GM13976 (cell line): Measurements from ENCODE around the gene ST3GAL3.

Experiments
- DNase-seq: peaks from one replicate; pipeline ENCODE4 v3.0.0; 2012; ENCODE audit warnings: low spot score
- in situ Hi-C: fragments of 300-500 bp; cut with MboI; formaldehyde crosslinking; loops from one replicate; pipeline ENCODE4 v1.12.0; 2022; ENCODE audit warnings: low sequenced_read_pairs, mixed read lengths, inconsistent platforms; ENCODE audit not compliant: unreplicated experiment
- TF ChIP-seq, protein P1 (sequence below): IDR thresholded peaks from 2 replicates; pipeline ENCODE4 v1.5.1; 2012; ENCODE audit warnings: borderline replicate concordance, mild to moderate bottlenecking; ENCODE audit not compliant: insufficient read depth; ENCODE audit errors: extremely low read depth, missing control alignments, control extremely low read depth

ST3GAL3 gene

DNA sequence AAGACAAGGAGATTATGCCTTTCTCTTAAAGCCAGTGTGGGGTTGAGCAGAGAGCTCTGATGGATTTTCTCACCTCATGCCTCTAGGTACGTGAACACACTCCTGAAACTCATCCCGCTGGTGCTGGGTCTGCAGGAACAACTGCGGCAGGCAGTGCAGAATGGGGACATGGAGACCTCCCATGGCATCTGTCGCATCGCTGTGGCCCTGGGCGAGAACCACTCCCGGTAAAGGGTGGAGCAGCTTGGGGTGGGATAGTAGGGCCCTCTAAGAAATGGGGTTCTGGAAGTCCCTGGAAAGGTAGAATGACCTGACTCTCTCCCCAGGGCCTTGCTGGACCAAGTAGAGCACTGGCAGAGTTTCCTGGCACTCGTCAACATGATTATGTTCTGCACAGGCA lies 248.9 kb downstream of the ST3GAL3 start:
- TF ChIP-seq, protein P1, sequence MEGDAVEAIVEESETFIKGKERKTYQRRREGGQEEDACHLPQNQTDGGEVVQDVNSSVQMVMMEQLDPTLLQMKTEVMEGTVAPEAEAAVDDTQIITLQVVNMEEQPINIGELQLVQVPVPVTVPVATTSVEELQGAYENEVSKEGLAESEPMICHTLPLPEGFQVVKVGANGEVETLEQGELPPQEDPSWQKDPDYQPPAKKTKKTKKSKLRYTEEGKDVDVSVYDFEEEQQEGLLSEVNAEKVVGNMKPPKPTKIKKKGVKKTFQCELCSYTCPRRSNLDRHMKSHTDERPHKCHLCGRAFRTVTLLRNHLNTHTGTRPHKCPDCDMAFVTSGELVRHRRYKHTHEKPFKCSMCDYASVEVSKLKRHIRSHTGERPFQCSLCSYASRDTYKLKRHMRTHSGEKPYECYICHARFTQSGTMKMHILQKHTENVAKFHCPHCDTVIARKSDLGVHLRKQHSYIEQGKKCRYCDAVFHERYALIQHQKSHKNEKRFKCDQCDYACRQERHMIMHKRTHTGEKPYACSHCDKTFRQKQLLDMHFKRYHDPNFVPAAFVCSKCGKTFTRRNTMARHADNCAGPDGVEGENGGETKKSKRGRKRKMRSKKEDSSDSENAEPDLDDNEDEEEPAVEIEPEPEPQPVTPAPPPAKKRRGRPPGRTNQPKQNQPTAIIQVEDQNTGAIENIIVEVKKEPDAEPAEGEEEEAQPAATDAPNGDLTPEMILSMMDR, result no peak
- no peak for DNase-seq
- in situ Hi-C loops, result no loop called here

DNA sequence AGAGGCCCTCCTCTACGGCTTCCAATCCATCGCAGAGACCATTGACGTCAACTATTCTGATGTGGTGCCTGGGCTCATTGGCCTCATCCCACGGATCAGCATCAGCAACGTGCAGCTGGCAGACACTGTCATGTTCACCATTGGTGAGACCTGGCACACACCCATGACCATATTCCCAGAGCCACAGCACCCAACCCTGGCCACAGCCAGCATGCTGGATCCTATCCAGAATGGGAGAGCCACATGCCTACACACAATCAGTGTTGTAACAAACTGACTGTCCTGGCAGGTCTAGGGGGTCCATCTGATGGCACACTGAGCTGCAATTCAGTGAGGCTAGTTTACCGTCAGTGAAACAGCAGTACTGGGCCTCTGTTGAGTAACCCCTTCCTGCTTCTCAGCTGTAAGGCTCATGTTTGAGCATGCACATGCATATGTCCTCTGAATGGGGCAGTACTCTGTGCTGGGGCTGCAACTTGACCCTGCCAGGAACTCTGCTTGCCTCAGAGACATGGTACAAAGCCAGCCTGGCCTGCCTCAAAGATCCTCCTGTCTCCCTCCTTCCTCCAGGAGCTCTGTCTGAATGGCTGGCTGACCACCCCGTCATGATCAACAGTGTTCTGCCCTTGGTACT lies 250.2 kb downstream of the ST3GAL3 start:
- TF ChIP-seq, protein P1, result no peak
- in situ Hi-C loops, result no loop called here
- no peak for DNase-seq

DNA sequence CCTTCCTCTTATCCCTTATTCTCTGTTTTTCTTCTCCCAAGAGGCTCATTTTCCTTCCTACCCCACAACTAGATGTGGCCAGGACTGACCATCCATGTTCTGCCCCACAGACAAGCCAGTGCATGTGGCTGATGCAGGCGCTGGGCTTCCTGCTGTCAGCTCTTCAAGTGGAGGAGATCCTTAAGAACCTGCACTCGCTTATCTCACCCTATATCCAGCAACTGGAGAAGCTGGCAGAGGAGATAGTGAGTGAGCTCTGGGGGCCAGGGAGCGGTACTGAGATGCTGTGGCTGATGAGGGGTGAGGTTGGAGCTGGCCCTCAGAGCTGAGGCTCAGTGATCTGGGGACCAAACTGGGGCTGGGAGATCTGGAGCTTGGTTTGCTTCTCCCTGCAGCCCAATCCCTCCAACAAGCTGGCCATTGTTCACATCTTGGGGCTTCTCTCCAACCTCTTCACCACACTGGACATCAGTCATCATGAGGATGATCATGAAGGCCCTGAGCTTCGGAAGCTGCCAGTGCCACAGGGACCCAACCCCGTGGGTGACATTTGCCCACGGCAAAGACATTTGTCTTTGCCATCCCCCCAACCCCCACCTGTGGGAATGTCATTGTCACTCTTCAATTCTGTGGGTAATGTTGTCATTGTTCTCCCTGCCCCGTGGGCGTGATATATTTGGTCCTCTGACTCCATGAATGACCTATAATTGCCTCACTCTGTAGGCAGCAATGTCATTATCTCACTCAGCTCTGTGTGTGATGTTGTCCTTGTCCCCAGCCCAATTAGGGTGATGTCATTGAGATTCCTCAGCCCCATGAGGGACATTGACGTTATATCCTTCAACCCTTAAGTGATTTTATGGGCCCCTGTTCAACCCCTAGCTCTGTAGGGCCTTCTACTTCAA lies 251.3 kb downstream of the ST3GAL3 start:
- in situ Hi-C loops, result no loop called here
- no peak for DNase-seq
- TF ChIP-seq, protein P1, result no peak

DNA sequence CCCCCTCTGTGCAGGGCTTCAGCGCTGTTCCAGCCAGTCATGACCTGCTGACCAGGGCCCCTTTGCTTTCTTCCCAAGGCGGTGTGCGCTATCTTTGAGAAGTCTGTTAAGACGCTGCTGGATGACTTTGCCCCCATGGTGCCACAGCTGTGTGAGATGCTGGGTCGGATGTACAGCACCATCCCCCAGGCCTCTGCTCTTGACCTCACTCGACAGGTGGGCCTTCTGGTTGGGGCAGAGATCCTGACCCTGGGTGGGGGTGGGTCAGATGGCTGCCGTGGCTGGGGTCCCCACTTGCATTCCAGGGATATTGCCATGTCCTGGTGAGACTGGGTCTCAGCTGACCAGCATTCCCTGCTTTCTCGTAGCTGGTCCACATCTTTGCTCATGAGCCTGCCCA lies 253.5 kb downstream of the ST3GAL3 start:
- TF ChIP-seq, protein P1, result no peak
- in situ Hi-C loops, result no loop called here
- DNase-seq, result no peak

DNA sequence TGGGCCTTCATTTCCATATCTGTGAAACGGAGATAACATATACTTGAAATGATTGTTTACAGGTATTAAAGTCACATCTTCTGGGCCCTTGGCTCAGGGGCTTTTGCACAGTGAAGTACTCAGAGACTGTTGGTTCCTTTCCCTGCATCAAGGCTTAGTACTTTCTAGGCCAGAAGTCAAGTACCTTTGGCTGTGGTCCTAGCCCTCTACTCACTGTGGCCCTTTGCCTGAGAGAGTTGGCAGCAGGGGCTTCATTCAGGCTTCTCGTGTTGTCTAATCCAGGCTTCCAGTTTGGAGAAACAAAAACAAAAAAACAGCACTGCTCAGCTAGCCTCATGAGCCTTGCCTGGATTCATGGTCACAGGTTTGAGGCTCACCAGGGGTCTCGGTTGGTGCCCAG lies 254.4 kb downstream of the ST3GAL3 start:
- TF ChIP-seq, protein P1, result no peak
- no peak for DNase-seq
- in situ Hi-C loops, result no loop called here

DNA sequence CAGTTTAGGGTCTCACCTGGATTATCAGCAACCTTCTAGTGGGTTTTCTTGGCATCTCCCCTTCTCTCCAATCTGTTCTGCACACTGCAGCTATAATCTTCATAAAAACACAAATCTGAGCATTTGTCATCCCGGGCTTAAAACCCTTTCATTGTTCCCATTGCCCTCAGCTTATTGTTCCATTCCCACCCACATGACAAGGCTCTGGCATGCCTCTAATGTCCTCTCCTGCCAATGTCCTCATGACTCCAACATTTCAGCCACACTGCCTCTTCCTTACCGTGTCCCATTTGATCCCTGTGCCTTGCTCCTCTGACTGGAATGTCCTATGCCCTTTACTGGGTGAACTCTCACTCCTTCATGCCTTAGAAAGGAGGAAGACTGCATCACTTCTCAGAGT lies 255.0 kb downstream of the ST3GAL3 start:
- DNase-seq, result no peak
- TF ChIP-seq, protein P1, result no peak
- in situ Hi-C loops, result no loop called here
